IMR-90 (cell line): ENCODE results near the gene BCAS4.

ENCODE experiments used
- BHLHE40 ChIP-seq: fragments of 150-350 bp; IDR thresholded peaks from 2 replicates; pipeline ENCODE4 v1.6.1; 2016; ENCODE audit warnings: mild to moderate bottlenecking, low read depth, low read length
- CEBPB ChIP-seq: IDR thresholded peaks from 2 replicates; pipeline ENCODE4 v1.6.1; 2012; ENCODE audit warnings: low read depth, low read length, improper control_type of control experiment
- CHD1 ChIP-seq: IDR thresholded peaks from 2 replicates; pipeline ENCODE4 v1.6.1; 2012; ENCODE audit warnings: low read depth, low read length, improper control_type of control experiment
- CTCF ChIP-seq: conservative IDR thresholded peaks from 2 replicates; pipeline ENCODE4 v1.5.1; 2012; ENCODE audit warnings: mild to moderate bottlenecking, low read depth, low read length, improper control_type of control experiment
- MAZ ChIP-seq: IDR thresholded peaks from 2 replicates; pipeline ENCODE4 v1.6.1; 2012; ENCODE audit warnings: low read depth, mild to moderate bottlenecking, low read length, improper control_type of control experiment, moderate library complexity, borderline replicate concordance
- POLR2A ChIP-seq: IDR thresholded peaks from 2 replicates; pipeline ENCODE4 v1.6.1; 2012; ENCODE audit warnings: mild to moderate bottlenecking, low read depth, low read length
- RAD21 ChIP-seq: IDR thresholded peaks from 2 replicates; pipeline ENCODE4 v1.6.1; 2012; ENCODE audit warnings: low read length, improper control_type of control experiment
- RCOR1 ChIP-seq: IDR thresholded peaks from 2 replicates; pipeline ENCODE4 v1.6.1; 2012; ENCODE audit warnings: mild to moderate bottlenecking, low read length, improper control_type of control experiment; ENCODE audit not compliant: insufficient replicate concordance
- SMC3 ChIP-seq: fragments of 150-350 bp; IDR thresholded peaks from 2 replicates; pipeline ENCODE4 v1.6.1; 2016; ENCODE audit warnings: low read depth, mild to moderate bottlenecking, antibody characterized with exemption, low read length, moderate library complexity

DNA sequence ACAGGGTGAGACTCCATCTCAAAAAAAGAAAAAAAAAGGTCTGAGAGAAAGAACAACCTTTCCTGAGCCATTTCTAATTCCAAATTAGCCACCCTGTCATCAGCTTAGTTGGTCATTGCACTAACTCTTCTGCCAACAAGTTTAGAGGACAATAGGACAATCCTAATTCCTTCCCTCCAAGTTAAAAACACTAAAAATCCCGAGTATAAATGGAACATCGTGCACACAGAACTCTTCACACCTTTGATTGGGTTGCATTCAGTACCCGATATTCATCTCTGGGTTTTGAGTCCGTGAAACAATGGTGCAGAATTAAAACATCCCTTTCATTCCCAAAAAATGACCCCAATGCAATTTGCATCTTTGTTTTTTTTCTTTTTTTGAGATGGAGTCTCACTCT is 40.4 kb upstream of the BCAS4 start:
- TF ChIP-seq CTCF, result no peak
- no peak for TF ChIP-seq MAZ
- TF ChIP-seq RAD21, result no peak
- TF ChIP-seq POLR2A, result no peak
- no peak for TF ChIP-seq RCOR1
- no peak for TF ChIP-seq SMC3
- TF ChIP-seq CEBPB, result no peak
- TF ChIP-seq BHLHE40, result no peak
- no peak for TF ChIP-seq CHD1
